IMR-90 (cell line): ENCODE results near the gene IFNGR1.

Experiments
- BHLHE40 ChIP-seq: fragments of 150-350 bp; IDR thresholded peaks from 2 replicates; pipeline ENCODE4 v1.6.1; 2016; ENCODE audit warnings: mild to moderate bottlenecking, low read depth, low read length
- CHD1 ChIP-seq: IDR thresholded peaks from 2 replicates; pipeline ENCODE4 v1.6.1; 2012; ENCODE audit warnings: low read depth, low read length, improper control_type of control experiment
- ELK1 ChIP-seq: fragments of 150-350 bp; IDR thresholded peaks from 2 replicates; pipeline ENCODE4 v1.6.1; 2016; ENCODE audit warnings: low read depth, mild to moderate bottlenecking, low read length, moderate library complexity, borderline replicate concordance
- MAFK ChIP-seq: IDR thresholded peaks from 2 replicates; pipeline ENCODE4 v1.6.1; 2012; ENCODE audit warnings: low read depth, low read length, improper control_type of control experiment
- MXI1 ChIP-seq: IDR thresholded peaks from 2 replicates; pipeline ENCODE4 v1.6.1; 2012; ENCODE audit warnings: low read depth, mild to moderate bottlenecking, low read length, moderate library complexity, borderline replicate concordance
- NFE2L2 ChIP-seq: fragments of 150-350 bp; IDR thresholded peaks from 2 replicates; pipeline ENCODE4 v1.6.1; 2016; ENCODE audit warnings: low read depth, mild to moderate bottlenecking, low read length
- POLR2A ChIP-seq: IDR thresholded peaks from 2 replicates; pipeline ENCODE4 v1.6.1; 2012; ENCODE audit warnings: mild to moderate bottlenecking, low read depth, low read length
- RAD21 ChIP-seq: IDR thresholded peaks from 2 replicates; pipeline ENCODE4 v1.6.1; 2012; ENCODE audit warnings: low read length, improper control_type of control experiment
- RCOR1 ChIP-seq: IDR thresholded peaks from 2 replicates; pipeline ENCODE4 v1.6.1; 2012; ENCODE audit warnings: mild to moderate bottlenecking, low read length, improper control_type of control experiment; ENCODE audit not compliant: insufficient replicate concordance
- RFX5 ChIP-seq: IDR thresholded peaks from 2 replicates; pipeline ENCODE4 v1.8.0; 2012; ENCODE audit warnings: low read depth, mild to moderate bottlenecking, low read length, moderate library complexity
- SMC3 ChIP-seq: fragments of 150-350 bp; IDR thresholded peaks from 2 replicates; pipeline ENCODE4 v1.6.1; 2016; ENCODE audit warnings: low read depth, mild to moderate bottlenecking, antibody characterized with exemption, low read length, moderate library complexity
- USF2 ChIP-seq: fragments of 150-350 bp; IDR thresholded peaks from 2 replicates; pipeline ENCODE4 v1.6.1; 2017; ENCODE audit warnings: mild to moderate bottlenecking, antibody characterized with exemption, low read length, low read depth
- TF ChIP-seq, protein P1 (sequence below): conservative IDR thresholded peaks from 2 replicates; pipeline ENCODE4 v1.5.1; 2012; ENCODE audit warnings: mild to moderate bottlenecking, low read depth, low read length, improper control_type of control experiment

DNA sequence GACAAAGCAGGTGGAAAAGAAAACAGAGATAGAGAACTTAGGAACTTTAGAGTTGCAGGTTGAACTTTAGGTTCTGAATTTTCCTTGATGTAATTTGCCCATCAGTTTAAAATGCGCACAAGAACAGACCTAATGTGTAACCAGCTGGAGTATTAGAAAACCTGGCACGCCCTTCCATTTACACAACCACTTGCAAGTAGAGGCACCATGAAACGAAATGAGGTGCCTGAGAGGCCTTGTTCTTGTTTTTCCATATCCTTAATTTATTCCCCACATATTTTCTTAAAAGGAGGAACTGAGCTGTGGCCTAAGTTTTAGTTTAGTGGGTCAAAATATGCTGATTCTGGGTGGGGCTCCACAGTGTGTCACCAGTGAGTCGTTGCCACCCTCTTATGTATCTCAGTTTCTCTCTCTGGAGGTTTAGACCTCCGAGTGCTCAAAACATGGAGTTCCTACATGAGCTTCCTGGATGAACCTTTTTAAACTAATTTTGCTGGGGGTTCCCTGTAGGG is 28.5 kb downstream of the IFNGR1 start:
- TF ChIP-seq, protein P1, sequence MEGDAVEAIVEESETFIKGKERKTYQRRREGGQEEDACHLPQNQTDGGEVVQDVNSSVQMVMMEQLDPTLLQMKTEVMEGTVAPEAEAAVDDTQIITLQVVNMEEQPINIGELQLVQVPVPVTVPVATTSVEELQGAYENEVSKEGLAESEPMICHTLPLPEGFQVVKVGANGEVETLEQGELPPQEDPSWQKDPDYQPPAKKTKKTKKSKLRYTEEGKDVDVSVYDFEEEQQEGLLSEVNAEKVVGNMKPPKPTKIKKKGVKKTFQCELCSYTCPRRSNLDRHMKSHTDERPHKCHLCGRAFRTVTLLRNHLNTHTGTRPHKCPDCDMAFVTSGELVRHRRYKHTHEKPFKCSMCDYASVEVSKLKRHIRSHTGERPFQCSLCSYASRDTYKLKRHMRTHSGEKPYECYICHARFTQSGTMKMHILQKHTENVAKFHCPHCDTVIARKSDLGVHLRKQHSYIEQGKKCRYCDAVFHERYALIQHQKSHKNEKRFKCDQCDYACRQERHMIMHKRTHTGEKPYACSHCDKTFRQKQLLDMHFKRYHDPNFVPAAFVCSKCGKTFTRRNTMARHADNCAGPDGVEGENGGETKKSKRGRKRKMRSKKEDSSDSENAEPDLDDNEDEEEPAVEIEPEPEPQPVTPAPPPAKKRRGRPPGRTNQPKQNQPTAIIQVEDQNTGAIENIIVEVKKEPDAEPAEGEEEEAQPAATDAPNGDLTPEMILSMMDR, result no peak
- no peak for TF ChIP-seq POLR2A
- TF ChIP-seq USF2, result no peak
- TF ChIP-seq RCOR1, result no peak
- no peak for TF ChIP-seq BHLHE40
- TF ChIP-seq NFE2L2, result no peak
- no peak for TF ChIP-seq ELK1
- no peak for TF ChIP-seq MXI1
- TF ChIP-seq RFX5, result no peak
- no peak for TF ChIP-seq SMC3
- no peak for TF ChIP-seq CHD1
- TF ChIP-seq RAD21, result no peak
- no peak for TF ChIP-seq MAFK
